GM10266 (cell line): ENCODE results near the gene PLA2G4B.

Source experiments
- DNase-seq: peaks from one replicate; pipeline ENCODE4 v3.0.0; 2012; ENCODE audit errors: extremely low spot score
- CTCF ChIP-seq: IDR thresholded peaks from 2 replicates; pipeline ENCODE4 v1.5.1; 2012; ENCODE audit warnings: mild to moderate bottlenecking, low read depth; ENCODE audit not compliant: control insufficient read depth, insufficient read depth; ENCODE audit errors: missing control alignments

Gene PLA2G4B

GRCh38 chr15:41809526-41810220 lies 29.0 kb upstream of the PLA2G4B start:
- TF ChIP-seq CTCF: no peak

GRCh38 chr15:41810651-41811431 lies 27.8 kb upstream of the PLA2G4B start:
- DNase-seq: no peak
- TF ChIP-seq CTCF: no peak

More at GRCh38 chr15:41809526-41810220, 29.0 kb upstream of the PLA2G4B start:
- no peak for DNase-seq

GRCh38 chr15:41811432-41812195 lies 27.0 kb upstream of the PLA2G4B start:
- peak; percentile 78 for DNase-seq
- peak; percentile 87 for TF ChIP-seq CTCF

- DNase-seq: no peak
- no peak for TF ChIP-seq CTCF
These were observed 25.7 kb upstream of the PLA2G4B start for GRCh38 chr15:41812820-41813375.

GRCh38 chr15:41813426-41813825 lies 25.2 kb upstream of the PLA2G4B start:
- DNase-seq: no peak
- TF ChIP-seq CTCF: no peak

- no peak for DNase-seq
- no peak for TF ChIP-seq CTCF
These were observed 24.1 kb upstream of the PLA2G4B start for GRCh38 chr15:41814534-41814933.
